ENCODE data around the gene FAM124B.

The FAM124B gene

DNA sequence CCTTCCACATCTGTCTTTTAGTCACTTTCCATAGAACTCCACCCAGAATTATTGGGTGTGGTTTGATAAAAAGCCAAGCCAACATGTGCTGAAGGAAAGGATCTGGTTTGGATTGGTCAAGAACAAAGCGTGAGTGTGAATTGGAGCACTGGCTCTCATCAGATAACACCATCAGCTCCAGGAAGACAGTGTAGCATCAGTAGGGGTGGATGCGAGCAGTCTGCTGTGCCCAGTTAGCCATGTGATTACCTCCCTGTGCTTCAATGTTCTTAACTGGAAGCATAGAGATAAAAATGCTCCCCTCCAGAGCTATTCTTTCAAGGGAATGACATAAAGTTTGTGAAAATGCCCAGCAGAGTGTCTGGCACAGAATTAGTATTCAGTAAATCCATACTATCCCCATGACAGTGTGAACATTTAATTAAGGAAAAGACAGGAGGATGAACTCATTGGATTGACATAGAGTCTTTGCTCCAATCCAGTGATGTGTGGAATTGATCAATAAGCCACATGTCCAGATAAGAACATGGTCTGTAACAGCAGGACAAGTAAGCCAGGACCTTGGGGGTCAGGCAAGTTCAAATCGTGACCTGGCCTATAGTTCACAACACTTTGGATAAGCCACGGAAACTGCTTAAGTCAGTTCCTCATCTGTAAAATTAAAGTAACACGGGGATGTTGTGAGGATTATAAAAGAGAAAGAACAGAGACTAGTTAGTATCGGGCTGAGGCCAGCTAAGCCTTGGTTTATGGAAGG is 68.0 kb downstream of the FAM124B start:
- no peak for DNase-seq (ENCODE audit: low spot score)

GRCh38 chr2:224331698-224332097 is 70.2 kb downstream of the FAM124B start:
- DNase-seq (ENCODE audit: low spot score): no peak
- in situ Hi-C loops (cut with MboI; ENCODE audit: low sequenced_read_pairs, unreplicated experiment): no loop called here

More for the DNA sequence above, 68.0 kb downstream of the FAM124B start:
- TF ChIP-seq CTCF (IDR thresholded peaks at IDR 0.05; ENCODE audit: borderline replicate concordance, control extremely low read depth, extremely low read depth, insufficient read depth, missing control alignments): no peak
- in situ Hi-C loops (cut with MboI; ENCODE audit: low sequenced_read_pairs, unreplicated experiment): no loop called here

DNA sequence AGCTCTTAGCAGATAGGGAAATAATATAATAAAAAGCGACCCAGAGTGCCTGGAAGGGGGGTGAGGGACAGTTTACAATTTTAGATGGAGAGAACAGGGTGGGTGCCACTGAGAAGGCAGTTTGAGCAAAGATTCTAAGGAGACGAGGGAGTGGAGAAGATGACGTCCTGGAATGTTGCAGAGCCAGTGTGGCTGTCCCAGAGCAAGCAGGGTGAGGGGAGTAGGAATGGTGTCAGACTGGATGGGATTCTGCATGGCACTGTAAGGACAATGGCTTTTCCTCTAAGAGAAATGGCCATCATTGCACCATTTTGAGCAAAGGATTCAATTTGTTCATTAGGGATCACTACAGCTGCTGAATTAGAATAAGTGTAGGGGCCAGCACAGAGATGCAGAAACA is 73.1 kb downstream of the FAM124B start:
- TF ChIP-seq CTCF (IDR thresholded peaks at IDR 0.05; ENCODE audit: borderline replicate concordance, control extremely low read depth, extremely low read depth, insufficient read depth, missing control alignments): no peak
- in situ Hi-C loops (cut with MboI; ENCODE audit: low sequenced_read_pairs, unreplicated experiment): no loop called here
- no peak for DNase-seq (ENCODE audit: low spot score)

More at GRCh38 chr2:224331698-224332097, 70.2 kb downstream of the FAM124B start:
- TF ChIP-seq CTCF (IDR thresholded peaks at IDR 0.05; ENCODE audit: borderline replicate concordance, control extremely low read depth, extremely low read depth, insufficient read depth, missing control alignments): no peak
